ENCODE measurements around the gene RAB3B.

DNA sequence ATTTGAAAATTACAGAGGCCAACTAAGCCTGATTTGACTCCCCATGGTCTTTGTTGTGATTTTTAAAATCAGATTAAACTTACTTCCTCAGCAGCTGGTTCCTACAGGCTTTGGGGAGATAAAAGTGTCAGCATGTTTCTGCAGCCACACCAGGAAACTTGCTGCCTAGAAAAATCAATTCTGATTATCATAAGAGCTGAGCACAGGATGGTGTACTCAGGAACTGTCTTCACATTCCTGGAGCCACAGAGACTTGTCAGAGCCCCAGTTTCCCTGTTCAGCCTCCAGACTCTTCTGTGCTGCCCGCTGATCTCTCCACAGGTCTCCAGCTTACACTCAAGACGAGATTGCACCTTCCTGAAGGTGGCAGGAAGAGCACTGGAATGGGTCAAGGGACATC, 23.9 kb downstream of the RAB3B start:
- TF ChIP-seq GATA2 (IDR thresholded peaks at IDR 0.05; ENCODE audit: low read depth, low read length) (no peak), GATA3 (IDR thresholded peaks at IDR 0.05; ENCODE audit: low read depth, low read length) (no peak)
